GM18511 (cell line): ENCODE data around the gene SLC22A31.
"Not testable (repeated sequence)": the region's sequence is repeated elsewhere in the genome, so short reads cannot be mapped to it uniquely, and the experiment has no call there.

Experiments used
- ATAC-seq: cut with Tn5 transposase; IDR thresholded peaks from one replicate; pipeline ENCODE4 v1.9.1; 2021; ENCODE audit warnings: mild to moderate bottlenecking, moderate library complexity; ENCODE audit not compliant: unreplicated experiment

Gene SLC22A31

GRCh38 chr16:89193576-89194293, 6.6 kb downstream of the SLC22A31 start:
- no peak for ATAC-seq

- ATAC-seq = no peak
These were observed 7.3 kb downstream of the SLC22A31 start for GRCh38 chr16:89192956-89193575.

GRCh38 chr16:89192186-89192955, 8.0 kb downstream of the SLC22A31 start:
- ATAC-seq = not testable (repeated sequence)

GRCh38 chr16:89191901-89192185, 8.5 kb downstream of the SLC22A31 start:
- ATAC-seq = no peak

- no peak for ATAC-seq
These were observed 9.1 kb downstream of the SLC22A31 start for GRCh38 chr16:89191033-89191900.

GRCh38 chr16:89190150-89190958, 10.0 kb downstream of the SLC22A31 start:
- ATAC-seq = no peak

- ATAC-seq = no peak
These were observed 10.8 kb downstream of the SLC22A31 start for GRCh38 chr16:89189358-89190025.

- not testable (repeated sequence) for ATAC-seq
These were observed 11.6 kb downstream of the SLC22A31 start for GRCh38 chr16:89188471-89189357.

- ATAC-seq = no peak
These were observed 12.5 kb downstream of the SLC22A31 start for GRCh38 chr16:89187770-89188392.

GRCh38 chr16:89187032-89187769, 13.1 kb downstream of the SLC22A31 start:
- no peak for ATAC-seq

GRCh38 chr16:89186593-89187031, 13.7 kb downstream of the SLC22A31 start:
- ATAC-seq = not testable (repeated sequence)

- not testable (repeated sequence) for ATAC-seq
These were observed 14.3 kb downstream of the SLC22A31 start for GRCh38 chr16:89185887-89186592.

GRCh38 chr16:89184933-89185794, 15.2 kb downstream of the SLC22A31 start:
- ATAC-seq = no peak

- no peak for ATAC-seq
These were observed 15.7 kb downstream of the SLC22A31 start for GRCh38 chr16:89184677-89184932.

GRCh38 chr16:89183975-89184676, 16.2 kb downstream of the SLC22A31 start:
- no peak for ATAC-seq

GRCh38 chr16:89183463-89183862, 16.9 kb downstream of the SLC22A31 start:
- ATAC-seq = no peak
